GM12878 (cell line): ENCODE measurements around the gene ELL2. TPM values are rescaled to one million over a fixed set of nuclear protein-coding genes. Genes with fewer than 3 reads are reported as not detected.
A peak's percentile ranks its signal among the peaks of the same experiment; 100 is the strongest.

Experiments
- ATF2 ChIP-seq: IDR thresholded peaks from 2 replicates; pipeline ENCODE4 v1.6.1; 2012; ENCODE audit warnings: low read length, inconsistent platforms
- CBFB ChIP-seq: IDR thresholded peaks from 2 replicates; pipeline ENCODE4 v1.6.1; 2016; ENCODE audit warnings: antibody characterized with exemption, low read depth
- CHD2 ChIP-seq: IDR thresholded peaks from 2 replicates; pipeline ENCODE4 v1.6.1; 2011; ENCODE audit warnings: low read depth, low read length, improper control_type of control experiment, borderline replicate concordance
- CREM ChIP-seq: IDR thresholded peaks from 2 replicates; pipeline ENCODE4 v1.6.1; 2014; ENCODE audit warnings: antibody characterized with exemption, low read depth
- EZH2 ChIP-seq: IDR thresholded peaks from 2 replicates; pipeline ENCODE4 v1.6.1; 2012; ENCODE audit warnings: low read depth, mild to moderate bottlenecking, control low read depth, inconsistent platforms, low read length, borderline replicate concordance; ENCODE audit not compliant: control insufficient read depth
- GATAD2B ChIP-seq: fragments of 450-650 bp; conservative IDR thresholded peaks from 2 replicates; pipeline ENCODE4 v1.6.1; 2017; ENCODE audit warnings: low read depth, mild to moderate bottlenecking, moderate library complexity
- IRF5 ChIP-seq: fragments of 450-650 bp; IDR thresholded peaks from 2 replicates; pipeline ENCODE4 v1.6.1; 2017; ENCODE audit warnings: borderline replicate concordance
- KDM1A ChIP-seq: fragments of 200-600 bp; sonication (generic); IDR thresholded peaks from 2 replicates; pipeline ENCODE4 v1.6.1; 2016; ENCODE audit warnings: borderline replicate concordance
- MLLT1 ChIP-seq: fragments of 450-650 bp; IDR thresholded peaks from 2 replicates; pipeline ENCODE4 v1.6.1; 2016; ENCODE audit warnings: mild to moderate bottlenecking
- MTA3 ChIP-seq: IDR thresholded peaks from 2 replicates; pipeline ENCODE4 v1.6.1; 2012; ENCODE audit warnings: low read length, inconsistent platforms, borderline replicate concordance
- RELA ChIP-seq: fragments of 450-650 bp; IDR thresholded peaks from 2 replicates; pipeline ENCODE4 v1.8.0; 2014; ENCODE audit warnings: borderline replicate concordance; ENCODE audit not compliant: partially characterized antibody
- SIN3A ChIP-seq: IDR thresholded peaks from 2 replicates; pipeline ENCODE4 v1.6.1; 2012; ENCODE audit warnings: low read depth, low read length, improper control_type of control experiment
- ZBTB11 ChIP-seq: fragments of 450-650 bp; formaldehyde crosslinking; IDR thresholded peaks from 2 replicates; pipeline ENCODE4 v1.5.0; 2022; ENCODE audit warnings: mild to moderate bottlenecking, missing genetic modification characterization
- ZBTB40 ChIP-seq: fragments of 450-650 bp; IDR thresholded peaks from 2 replicates; pipeline ENCODE4 v1.6.1; 2016; ENCODE audit warnings: mild to moderate bottlenecking, moderate library complexity, borderline replicate concordance
- ZNF217 ChIP-seq: fragments of 450-650 bp; IDR thresholded peaks from 2 replicates; pipeline ENCODE4 v1.6.1; 2017; ENCODE audit warnings: antibody characterized with exemption, mild to moderate bottlenecking
- polyA plus RNA-seq, 11 experiments: library from polyadenylated mRNA; depleted of rRNA in 4 of 11; unstranded in 6 of 11; stranded (reverse) in 5 of 11; fragments of >200 nt; fragmentation: Nextera tagmentation in 4 of 11; fragmentation: Illumina TruSeq in 1 of 11; extraction: Ambion mirVana in 4 of 11; extraction: Trizol in 1 of 11; gene quantifications; 1 replicate in 1 of 11; 2 replicates in 10 of 11; pipeline versions ENCODE4 v1.2.1 to v1.2.3, GENCODE V29; 2011 to 2016; ENCODE audit warnings: inconsistent platforms in 2 of 11, missing spikeins in 2 of 11, low read depth in 1 of 11
- total RNA-seq, 4 experiments: library from RNA; depleted of rRNA in 3 of 4; stranded (reverse); fragments of >200 nt in 3 of 4; fragmentation: Illumina TruSeq in 1 of 4; extraction: Trizol in 1 of 4; gene quantifications; 2 replicates each; pipeline versions ENCODE4 v1.2.1 to v1.2.3, GENCODE V29; 2013 to 2021

The ELL2 gene
- total and polyA plus RNA-seq, 10 of the 15 experiments (the other 5 are each of a cell fraction or from before 2014, with no cell fraction given): 24.2 to 91.4 (median 57.4) TPM

- TF ChIP-seq MTA3 (peak; percentile 40; the same call in 1 of the 2 replicates), KDM1A (no peak), ZNF217 (no peak), ZBTB11 (CRISPR knock-in tag) (no peak), ZBTB40 (no peak), CREM (peak; percentile 73), CBFB (peak; percentile 73; the same call in 1 of the 2 replicates), RELA (peak; percentile 97), GATAD2B (peak; percentile 71; the same call in 1 of the 2 replicates), IRF5 (0 out of 2 replicates have a peak, but pooled peaks have one; percentile 39), CHD2 (no peak), MLLT1 (peak; percentile 92), EZH2 (no peak), SIN3A (no peak), ATF2 (peak; percentile 87)
These were observed 12.2 kb upstream of the ELL2 start (continued) for GRCh38 chr5:95973793-95974325.
